ENCODE results near the gene PKN3.

- no peak for TF ChIP-seq CTCF (conservative IDR thresholded peaks at IDR 0.05; ENCODE audit: low read length)
- TF ChIP-seq EZH2phosphoT487 (IDR thresholded peaks at IDR 0.05; ENCODE audit: borderline replicate concordance): no peak
These were observed 44.9 kb downstream of the PKN3 start for GRCh38 chr9:128747241-128747640.
